Fibroblast of lung (primary cell): ENCODE measurements around the gene EIF2S1. TPM values are rescaled to one million over a fixed set of nuclear protein-coding genes. Genes with fewer than 3 reads are reported as not detected.

Experiments used
- DNase-seq, 2 donors: peaks; one replicate each; pipeline versions ENCODE4 v3.0.0 to v3.0.0-alpha.2; 2010; ENCODE audit warnings: low read depth in 2 of 2
- H2AFZ ChIP-seq: 2 replicates; pipeline ENCODE4 v1.5.1; 2012; ENCODE audit warnings: low read length, control low read depth, inconsistent platforms
- H3K27ac ChIP-seq: 2 replicates; pipeline ENCODE4 v1.5.1; 2011; ENCODE audit warnings: low read length, control low read depth; ENCODE audit not compliant: insufficient read depth
- H3K27me3 ChIP-seq: 2 replicates; pipeline ENCODE4 v1.5.1; 2011; ENCODE audit warnings: mild to moderate bottlenecking, low read length; ENCODE audit not compliant: control insufficient read depth, insufficient read depth
- H3K36me3 ChIP-seq: 2 replicates; pipeline ENCODE4 v1.5.1; 2011; ENCODE audit warnings: low read length; ENCODE audit not compliant: control insufficient read depth, insufficient read depth
- H3K4me1 ChIP-seq: 2 replicates; pipeline ENCODE4 v1.5.1; 2011; ENCODE audit warnings: low read length; ENCODE audit not compliant: control insufficient read depth, insufficient read depth; ENCODE audit errors: extremely low read depth
- H3K4me2 ChIP-seq: 2 replicates; pipeline ENCODE4 v1.5.1; 2011; ENCODE audit warnings: low read length, control low read depth; ENCODE audit not compliant: insufficient read depth; ENCODE audit errors: extremely low read depth
- H3K4me3 ChIP-seq, 4 experiments: fragments of 200-600 bp in 1 of 4; sonication (generic) in 1 of 4; replicated peaks in 1 of 4; 2 replicates each; pipeline ENCODE4 v1.5.1; 2011 to 2016; ENCODE audit warnings: low read length in 4 of 4, low read depth in 3 of 4, mild to moderate bottlenecking in 3 of 4, control low read depth in 2 of 4, inconsistent platforms in 1 of 4, mixed read lengths in 1 of 4; ENCODE audit not compliant: insufficient read depth in 1 of 4; ENCODE audit errors: control extremely low read depth in 1 of 4
- H3K79me2 ChIP-seq: 2 replicates; pipeline ENCODE4 v1.5.1; 2012; ENCODE audit warnings: mild to moderate bottlenecking, low read length, inconsistent platforms; ENCODE audit not compliant: control insufficient read depth, insufficient read depth
- H3K9ac ChIP-seq: 2 replicates; pipeline ENCODE4 v1.5.1; 2011; ENCODE audit warnings: mild to moderate bottlenecking, low read length, control low read depth; ENCODE audit not compliant: insufficient read depth
- H3K9me3 ChIP-seq: 2 replicates; pipeline ENCODE4 v1.5.1; 2012; ENCODE audit warnings: low read depth, low read length; ENCODE audit not compliant: control insufficient read depth, insufficient read depth
- H4K20me1 ChIP-seq: 2 replicates; pipeline ENCODE4 v1.5.1; 2011; ENCODE audit warnings: low read length; ENCODE audit not compliant: control insufficient read depth, insufficient read depth; ENCODE audit errors: extremely low read depth
- CTCF ChIP-seq, 2 donors: IDR thresholded peaks in 1 of 2; conservative IDR thresholded peaks in 1 of 2; 1 replicate in 1 of 2; 2 replicates in 1 of 2; pipeline ENCODE4 v1.5.1; 2011 to 2012; ENCODE audit warnings: low read length in 2 of 2, control low read depth in 1 of 2, inconsistent platforms in 1 of 2, low read depth in 1 of 2, mild to moderate bottlenecking in 1 of 2
- EZH2 ChIP-seq: IDR thresholded peaks from 2 replicates; pipeline ENCODE4 v1.5.1; 2012; ENCODE audit warnings: low read length, control low read depth, mild to moderate bottlenecking; ENCODE audit errors: missing control alignments
- polyA plus RNA-seq, 2 donors: library from polyadenylated mRNA; depleted of rRNA in 1 of 2; stranded (reverse) in 1 of 2; unstranded in 1 of 2; fragments of >200 nt; gene quantifications; 2 replicates each; pipeline ENCODE4 v1.2.1, GENCODE V29; 2011 to 2012; ENCODE audit warnings: missing spikeins in 1 of 2
- total RNA-seq: library from RNA; depleted of rRNA; stranded (reverse); fragments of >200 nt; gene quantifications from 2 replicates; pipeline ENCODE4 v1.2.1, GENCODE V29; 2014

The EIF2S1 gene
- total and polyA plus RNA-seq, 2 donors (not counting 1 experiment from before 2014, with no cell fraction given) = 180 to 182 TPM

- Histone ChIP-seq H4K20me1 (no peaks in the 10 kb centered on the region), H3K4me3 (no peak overlapping the region), H3K4me2 (no peak overlapping the region), H3K9ac (no peak overlapping the region), H3K27ac (no peak overlapping the region), H3K79me2 (no peaks in the 10 kb centered on the region), H3K36me3 (no peaks in the 10 kb centered on the region), H3K27me3 (no peaks in the 10 kb centered on the region), H2AFZ (no peak overlapping the region), H3K9me3 (no peaks in the 10 kb centered on the region), H3K4me1 (peaks cover 6% of the 10 kb centered on the region)
- DNase-seq = no peak
- no peak for TF ChIP-seq CTCF (conservative IDR thresholded peaks at IDR 0.05 in 1 of 2, IDR thresholded peaks at IDR 0.05 in 1 of 2; ENCODE audit: low read depth in 1 of 2, low read length in 2 of 2)
- TF ChIP-seq EZH2 = no peak
Measured at GRCh38 chr14:67416810-67417209, 56.7 kb downstream of the EIF2S1 start.

GRCh38 chr14:67417633-67418032 is 57.5 kb downstream of the EIF2S1 start:
- Histone ChIP-seq H3K27me3 (no peaks in the 10 kb centered on the region), H3K79me2 (no peaks in the 10 kb centered on the region), H3K27ac (no peak overlapping the region), H3K4me3 (no peak overlapping the region), H2AFZ (no peak overlapping the region), H3K9ac (no peak overlapping the region), H3K4me2 (no peak overlapping the region), H3K4me1 (peaks cover 6% of the 10 kb centered on the region), H3K9me3 (no peaks in the 10 kb centered on the region), H4K20me1 (no peaks in the 10 kb centered on the region), H3K36me3 (no peaks in the 10 kb centered on the region)
- no peak for DNase-seq
- TF ChIP-seq EZH2 (no peak), CTCF (conservative IDR thresholded peaks at IDR 0.05 in 1 of 2, IDR thresholded peaks at IDR 0.05 in 1 of 2; ENCODE audit: low read depth in 1 of 2, low read length in 2 of 2) (no peak)

GRCh38 chr14:67418401-67419191 is 58.5 kb downstream of the EIF2S1 start:
- Histone ChIP-seq H2AFZ (no peak overlapping the region), H3K79me2 (no peaks in the 10 kb centered on the region)
- TF ChIP-seq CTCF (conservative IDR thresholded peaks at IDR 0.05 in 1 of 2, IDR thresholded peaks at IDR 0.05 in 1 of 2; ENCODE audit: low read depth in 1 of 2, low read length in 2 of 2) (no peak), EZH2 (no peak)

More at GRCh38 chr14:67418401-67419191, 58.5 kb downstream of the EIF2S1 start:
- peaks cover 6% of the 10 kb centered on the region for H3K4me1 ChIP-seq
- no peak for DNase-seq
- no peaks in the 10 kb centered on the region for H3K27me3 ChIP-seq
- H3K9ac ChIP-seq = no peak overlapping the region
- H4K20me1 ChIP-seq = no peaks in the 10 kb centered on the region
- H3K36me3 ChIP-seq = no peaks in the 10 kb centered on the region
- H3K4me2 ChIP-seq = no peak overlapping the region
- H3K9me3 ChIP-seq = no peaks in the 10 kb centered on the region
- H3K27ac ChIP-seq = no peak overlapping the region
- no peak overlapping the region for H3K4me3 ChIP-seq
